Hepatocyte (in vitro differentiated cells): Measurements from ENCODE around the gene RCVRN. TPM values are rescaled to one million over a fixed set of nuclear protein-coding genes. Genes with fewer than 3 reads are reported as not detected.

Source experiments
- DNase-seq: peaks from one replicate; pipeline ENCODE4 v3.0.0-alpha.2; 2016; ENCODE audit warnings: low spot score
- H2AFZ ChIP-seq: fragments of 200-600 bp; sonication (generic); 2 replicates; pipeline ENCODE4 v1.6.0; 2016; ENCODE audit warnings: antibody characterized with exemption, mild to moderate bottlenecking
- H3K27ac ChIP-seq: fragments of 200-600 bp; sonication (generic); 2 replicates; pipeline ENCODE4 v1.5.1; 2016; ENCODE audit warnings: mild to moderate bottlenecking
- H3K27me3 ChIP-seq: fragments of 200-600 bp; sonication (generic); 2 replicates; pipeline ENCODE4 v1.6.1; 2016
- H3K36me3 ChIP-seq: fragments of 200-600 bp; sonication (generic); replicated peaks from 2 replicates; pipeline ENCODE4 v1.5.1; 2016; ENCODE audit warnings: low read depth; ENCODE audit not compliant: insufficient read depth
- H3K4me1 ChIP-seq: fragments of 200-600 bp; sonication (generic); 2 replicates; pipeline ENCODE4 v1.5.1; 2016; ENCODE audit warnings: mild to moderate bottlenecking, moderate library complexity; ENCODE audit not compliant: insufficient read depth
- H3K4me2 ChIP-seq: fragments of 200-600 bp; sonication (generic); 2 replicates; pipeline ENCODE4 v1.6.0; 2016
- H3K4me3 ChIP-seq: fragments of 200-600 bp; sonication (generic); 2 replicates; pipeline ENCODE4 v1.5.1; 2016; ENCODE audit warnings: mild to moderate bottlenecking
- H3K79me2 ChIP-seq: fragments of 200-600 bp; sonication (generic); 2 replicates; pipeline ENCODE4 v1.6.0; 2017; ENCODE audit warnings: mild to moderate bottlenecking
- H3K9me2 ChIP-seq: fragments of 200-600 bp; sonication (generic); replicated peaks from 2 replicates; pipeline ENCODE4 v1.6.0; 2017; ENCODE audit warnings: mild to moderate bottlenecking; ENCODE audit not compliant: insufficient read depth
- H3K9me3 ChIP-seq: fragments of 200-600 bp; sonication (generic); 2 replicates; pipeline ENCODE4 v1.5.1; 2016; ENCODE audit warnings: low read depth, mild to moderate bottlenecking
- H4K20me1 ChIP-seq: fragments of 200-600 bp; sonication (generic); 2 replicates; pipeline ENCODE4 v1.6.0; 2016; ENCODE audit warnings: mild to moderate bottlenecking; ENCODE audit not compliant: insufficient read depth, poor library complexity, severe bottlenecking
- EZH2 ChIP-seq: fragments of 200-600 bp; sonication (generic); IDR thresholded peaks from 2 replicates; pipeline ENCODE4 v1.6.1; 2016; ENCODE audit warnings: antibody characterized with exemption, mild to moderate bottlenecking, borderline replicate concordance
- EZH2phosphoT487 ChIP-seq: fragments of 200-600 bp; sonication (generic); IDR thresholded peaks from one replicate; pipeline ENCODE4 v1.6.1; 2018; ENCODE audit warnings: antibody characterized with exemption, mild to moderate bottlenecking, low read depth, moderate library complexity; ENCODE audit not compliant: unreplicated experiment, severe bottlenecking
- WGBS: methylation state at CpG from one replicate; pipeline ENCODE4 v1.1.6; 2016; ENCODE audit warnings: low lambda C conversion rate; ENCODE audit errors: missing lambda C conversion rate; 5-methylcytosine and 5-hydroxymethylcytosine counted together
- polyA plus RNA-seq: library from polyadenylated mRNA; unstranded; fragments of >200 nt; fragmentation: Nextera tagmentation; extraction: Ambion mirVana; gene quantifications from 2 replicates; pipeline ENCODE4 v1.2.1, GENCODE V29; 2016
- total RNA-seq: library from RNA; depleted of rRNA; stranded (reverse); fragments of >200 nt; gene quantifications from 2 replicates; pipeline ENCODE4 v1.2.3, GENCODE V29; 2014
- TF ChIP-seq, protein P1 (sequence below): fragments of 200-600 bp; sonication (generic); IDR thresholded peaks from 2 replicates; pipeline ENCODE4 v1.5.1; 2016; ENCODE audit warnings: antibody characterized with exemption, mild to moderate bottlenecking; ENCODE audit not compliant: poor library complexity

Gene RCVRN
- total and polyA plus RNA-seq, 2 experiments from 2014 or later, result 0.07 to 0.50 TPM

- no peak for TF ChIP-seq EZH2phosphoT487
- no peaks in the 10 kb centered on the region for H3K79me2 ChIP-seq
- H3K27me3 ChIP-seq, result no peaks in the 10 kb centered on the region
- H3K9me3 ChIP-seq, result no peaks in the 10 kb centered on the region
- no peaks in the 10 kb centered on the region for H3K9me2 ChIP-seq
- no peak overlapping the region for H2AFZ ChIP-seq
- DNase-seq, result no peak
- no peak overlapping the region for H3K4me3 ChIP-seq
- H3K4me2 ChIP-seq, result no peak overlapping the region
- peaks cover 8% of the 10 kb centered on the region for H3K4me1 ChIP-seq
- no peaks in the 10 kb centered on the region for H3K36me3 ChIP-seq
- no peak overlapping the region for H3K27ac ChIP-seq
- no peaks in the 10 kb centered on the region for H4K20me1 ChIP-seq
- 79% methylated on average over 3 of the region's 3 CpGs for WGBS
Measured at GRCh38 chr17:9874722-9875121, 30.3 kb downstream of the RCVRN start.

DNA sequence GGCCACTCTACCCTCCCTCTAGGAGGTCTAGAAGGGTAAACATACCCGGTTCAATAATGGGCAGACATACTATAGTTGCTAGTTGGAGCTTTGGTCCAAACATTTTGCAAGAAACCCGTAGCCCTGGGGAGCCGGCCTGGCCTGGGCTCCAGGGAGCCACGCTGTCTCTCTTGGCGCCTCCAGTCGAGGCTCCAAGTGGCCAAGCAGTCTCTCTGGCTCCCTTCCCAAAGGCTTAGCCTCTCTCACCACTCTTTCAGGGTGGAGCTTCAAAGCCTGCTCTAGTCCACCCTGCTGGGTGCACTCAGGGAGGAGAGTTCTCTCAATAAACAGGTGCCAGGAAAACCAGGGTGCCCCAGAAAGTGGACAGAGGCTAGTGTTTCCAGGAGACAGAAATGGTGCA lies 32.2 kb downstream of the RCVRN start:
- H3K4me3 ChIP-seq, result no peak overlapping the region
- TF ChIP-seq, protein P1, sequence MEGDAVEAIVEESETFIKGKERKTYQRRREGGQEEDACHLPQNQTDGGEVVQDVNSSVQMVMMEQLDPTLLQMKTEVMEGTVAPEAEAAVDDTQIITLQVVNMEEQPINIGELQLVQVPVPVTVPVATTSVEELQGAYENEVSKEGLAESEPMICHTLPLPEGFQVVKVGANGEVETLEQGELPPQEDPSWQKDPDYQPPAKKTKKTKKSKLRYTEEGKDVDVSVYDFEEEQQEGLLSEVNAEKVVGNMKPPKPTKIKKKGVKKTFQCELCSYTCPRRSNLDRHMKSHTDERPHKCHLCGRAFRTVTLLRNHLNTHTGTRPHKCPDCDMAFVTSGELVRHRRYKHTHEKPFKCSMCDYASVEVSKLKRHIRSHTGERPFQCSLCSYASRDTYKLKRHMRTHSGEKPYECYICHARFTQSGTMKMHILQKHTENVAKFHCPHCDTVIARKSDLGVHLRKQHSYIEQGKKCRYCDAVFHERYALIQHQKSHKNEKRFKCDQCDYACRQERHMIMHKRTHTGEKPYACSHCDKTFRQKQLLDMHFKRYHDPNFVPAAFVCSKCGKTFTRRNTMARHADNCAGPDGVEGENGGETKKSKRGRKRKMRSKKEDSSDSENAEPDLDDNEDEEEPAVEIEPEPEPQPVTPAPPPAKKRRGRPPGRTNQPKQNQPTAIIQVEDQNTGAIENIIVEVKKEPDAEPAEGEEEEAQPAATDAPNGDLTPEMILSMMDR, result no peak
- no peak for TF ChIP-seq EZH2phosphoT487
- no peak for TF ChIP-seq EZH2
- 79% methylated on average over 6 of the region's 6 CpGs for WGBS
- H3K4me1 ChIP-seq, result peaks cover 8% of the 10 kb centered on the region
- no peaks in the 10 kb centered on the region for H3K9me2 ChIP-seq
- no peak for DNase-seq
- H3K4me2 ChIP-seq, result no peak overlapping the region
- no peaks in the 10 kb centered on the region for H3K36me3 ChIP-seq
- no peaks in the 10 kb centered on the region for H4K20me1 ChIP-seq
- no peak overlapping the region for H2AFZ ChIP-seq
- H3K27me3 ChIP-seq, result no peaks in the 10 kb centered on the region
- no peaks in the 10 kb centered on the region for H3K9me3 ChIP-seq
- no peaks in the 10 kb centered on the region for H3K79me2 ChIP-seq
- no peak overlapping the region for H3K27ac ChIP-seq

GRCh38 chr17:9868552-9868951 lies 36.5 kb downstream of the RCVRN start:
- TF ChIP-seq, protein P1, result no peak
- no peak for TF ChIP-seq EZH2phosphoT487
- TF ChIP-seq EZH2, result no peak
- H3K79me2 ChIP-seq, result no peaks in the 10 kb centered on the region
- H3K36me3 ChIP-seq, result no peaks in the 10 kb centered on the region
- no peak overlapping the region for H3K4me2 ChIP-seq
- no peaks in the 10 kb centered on the region for H3K9me2 ChIP-seq
- H3K4me1 ChIP-seq, result no peaks in the 10 kb centered on the region
- H3K27me3 ChIP-seq, result no peaks in the 10 kb centered on the region
- H3K4me3 ChIP-seq, result no peak overlapping the region
- no peak overlapping the region for H3K27ac ChIP-seq
- 76% methylated on average over 3 of the region's 3 CpGs for WGBS
- H2AFZ ChIP-seq, result no peak overlapping the region
- H3K9me3 ChIP-seq, result no peaks in the 10 kb centered on the region
- DNase-seq, result no peak
- H4K20me1 ChIP-seq, result no peaks in the 10 kb centered on the region

DNA sequence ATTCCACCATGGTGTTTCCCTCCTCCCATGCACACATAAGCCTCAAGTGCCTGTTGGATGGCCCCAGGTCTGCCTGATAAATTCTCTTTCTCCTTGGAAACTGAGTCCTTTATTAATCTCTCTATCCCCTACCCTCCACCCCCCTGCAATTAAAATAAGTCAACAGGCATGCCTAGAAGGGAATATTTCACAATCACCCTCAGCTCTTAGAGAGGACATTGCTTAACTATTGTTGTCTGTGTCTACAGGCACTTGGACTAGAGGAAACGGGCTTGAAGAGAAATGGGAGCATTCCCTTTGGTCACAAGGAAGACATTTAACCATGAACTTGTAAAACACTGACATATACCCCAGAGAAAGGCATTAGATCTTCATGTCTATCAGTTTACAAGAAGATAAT lies 39.5 kb downstream of the RCVRN start:
- Histone ChIP-seq H3K4me1 (no peaks in the 10 kb centered on the region), H3K9me2 (no peaks in the 10 kb centered on the region), H3K79me2 (no peaks in the 10 kb centered on the region), H3K27ac (no peak overlapping the region), H4K20me1 (no peaks in the 10 kb centered on the region), H3K4me3 (no peak overlapping the region), H3K36me3 (no peaks in the 10 kb centered on the region), H3K9me3 (no peaks in the 10 kb centered on the region), H3K27me3 (no peaks in the 10 kb centered on the region), H2AFZ (no peak overlapping the region), H3K4me2 (no peak overlapping the region)
- DNase-seq, result no peak
- 68% methylated on average over 1 of the region's 1 CpG for WGBS
- TF ChIP-seq, protein P1, result no peak
- TF ChIP-seq EZH2 (no peak), EZH2phosphoT487 (no peak)
